ENCODE data around the gene SHISA8. TPM values are rescaled to one million over a fixed set of nuclear protein-coding genes. Genes with fewer than 3 reads are reported as not detected.
A peak's percentile ranks its signal among the peaks of the same experiment; 100 is the strongest.

SHISA8 gene
- total and polyA plus RNA-seq, 10 of the 15 experiments (the other 5 are each of a cell fraction or from before 2014, with no cell fraction given), result 0.06 to 10.1 (median 0.25) TPM

GRCh38 chr22:41922328-41922727, 7.5 kb upstream of the SHISA8 start (continued):
- TF ChIP-seq PKNOX1 (IDR thresholded peaks at IDR 0.05) (no peak), HDAC6 (IDR thresholded peaks at IDR 0.05; ENCODE audit: unreplicated experiment) (no peak), POLR2AphosphoS2 (IDR thresholded peaks at IDR 0.05; ENCODE audit: low read depth, low read length) (no peak), CREM (IDR thresholded peaks at IDR 0.05; ENCODE audit: low read depth) (no peak), CEBPZ (IDR thresholded peaks at IDR 0.05; ENCODE audit: low read depth, low read length) (no peak), E2F8 (IDR thresholded peaks at IDR 0.05; ENCODE audit: low read depth, partially characterized antibody) (peak; percentile 43)
